HepG2 (cell line): ENCODE measurements around the gene NAV2. TPM values are rescaled to one million over a fixed set of nuclear protein-coding genes. Genes with fewer than 3 reads are reported as not detected.
A peak's percentile ranks its signal among the peaks of the same experiment; 100 is the strongest.
"Not testable (repeated sequence)": the region's sequence is repeated elsewhere in the genome, so short reads cannot be mapped to it uniquely, and the experiment has no call there.

ENCODE experiments used
- ATAC-seq: fragments of 200-7000 bp; cut with Tn5 transposase; 3 replicates; pipeline ENCODE4 v1.9.1; 2020; ENCODE audit warnings: mild to moderate bottlenecking, moderate library complexity
- BruUV-seq: library from RNA; stranded (reverse); fragments of 400-500 nt; replicated peaks from 2 replicates; lab custom pipeline; 2021; lab: Mats Ljungman, UMichigan
- CTCF ChIA-PET: fragments of 300-600 bp; formaldehyde crosslinking; extraction: SDS; loops from one replicate; lab custom pipeline; 2021; ENCODE audit warnings: low total read pairs, inconsistent platforms, low intra/inter-chr PET ratio; lab: Yijun Ruan, JAX
- POLR2A ChIA-PET: fragments of 350-600 bp; sonication (Branson Sonifier 250); formaldehyde crosslinking; loops from one replicate; lab custom pipeline; 2020; ENCODE audit warnings: antibody characterized with exemption, inconsistent platforms; lab: Yijun Ruan, JAX
- DNase-seq: peaks from one replicate; pipeline ENCODE4 v3.0.0-alpha.2; 2015; ENCODE audit warnings: low spot score
- FAIRE-seq: peaks from 3 replicates; lab custom pipeline; 2011; peaks lifted over from hg19 to GRCh38; lab: Jason Lieb, UNC
- H2AFZ ChIP-seq: one replicate; pipeline ENCODE4 v1.6.1; 2011; ENCODE audit warnings: low read length, inconsistent platforms
- H3K27ac ChIP-seq: fragments of 300-600 bp; 3 replicates; pipeline ENCODE4 v1.8.0; 2011; ENCODE audit warnings: mixed run types, mild to moderate bottlenecking, mixed read lengths, low read length, inconsistent platforms; ENCODE audit not compliant: insufficient read depth; ENCODE audit errors: extremely low read length
- H3K27me3 ChIP-seq, 2 experiments: fragments of 200-600 bp in 1 of 2; 2 replicates in 1 of 2; 3 replicates in 1 of 2; pipeline versions ENCODE4 v1.6.0 to v1.8.0; 2011; ENCODE audit warnings: low read length in 2 of 2, mild to moderate bottlenecking in 2 of 2, moderate library complexity in 2 of 2, inconsistent platforms in 1 of 2; ENCODE audit not compliant: insufficient read depth in 2 of 2, control insufficient read depth in 1 of 2
- H3K36me3 ChIP-seq, 2 experiments: fragments of 200-600 bp in 1 of 2; replicated peaks in 1 of 2; 2 replicates in 1 of 2; 3 replicates in 1 of 2; pipeline versions ENCODE4 v1.5.1 to v1.8.0; 2011; ENCODE audit warnings: low read length in 2 of 2, inconsistent platforms in 1 of 2; ENCODE audit not compliant: insufficient read depth in 2 of 2, control insufficient read depth in 1 of 2
- H3K4me1 ChIP-seq: 2 replicates; pipeline ENCODE4 v1.5.1; 2012; ENCODE audit warnings: low read length, inconsistent platforms; ENCODE audit not compliant: insufficient read depth
- H3K4me2 ChIP-seq: 2 replicates; pipeline ENCODE4 v1.6.0; 2011; ENCODE audit warnings: low read depth, low read length, inconsistent platforms
- H3K4me3 ChIP-seq, 3 experiments: fragments of 200-600 bp in 1 of 3; sonication (generic), shearing (Covaris generic) in 1 of 3; replicated peaks in 1 of 3; 2 replicates each; pipeline ENCODE4 v1.5.1; 2011 to 2016; ENCODE audit warnings: low read length in 3 of 3, inconsistent platforms in 2 of 3, low read depth in 2 of 3, mild to moderate bottlenecking in 2 of 3, control low read depth in 1 of 3, mixed read lengths in 1 of 3; ENCODE audit not compliant: insufficient read depth in 1 of 3
- H3K79me2 ChIP-seq: one replicate; pipeline ENCODE4 v1.6.1; 2011; ENCODE audit warnings: low read length, inconsistent platforms; ENCODE audit not compliant: insufficient read depth
- H3K9ac ChIP-seq: 2 replicates; pipeline ENCODE4 v1.6.0; 2011; ENCODE audit warnings: mild to moderate bottlenecking, low read depth, low read length, inconsistent platforms; ENCODE audit not compliant: insufficient read depth
- H3K9me3 ChIP-seq: 2 replicates; pipeline ENCODE4 v1.5.1; 2012; ENCODE audit warnings: mild to moderate bottlenecking, low read length
- H4K20me1 ChIP-seq: 2 replicates; pipeline ENCODE4 v1.6.0; 2011; ENCODE audit warnings: inconsistent platforms, mild to moderate bottlenecking, low read length, moderate library complexity; ENCODE audit not compliant: insufficient read depth
- KLF9 ChIP-seq: IDR thresholded peaks from 2 replicates; pipeline ENCODE4 v1.6.1; 2016; ENCODE audit warnings: low read depth
- TEAD3 ChIP-seq: optimal IDR thresholded peaks from 2 replicates; pipeline ENCODE3; 2016; ENCODE audit warnings: borderline replicate concordance
- TOPORS ChIP-seq: sonication (generic); formaldehyde crosslinking; IDR thresholded peaks from 2 replicates; pipeline ENCODE4 v1.8.0; 2023; ENCODE audit warnings: mild to moderate bottlenecking, missing genetic modification reagents
- ZFP36L2 ChIP-seq: sonication (generic); formaldehyde crosslinking; IDR thresholded peaks from 2 replicates; pipeline ENCODE4 v1.4.0; 2020; ENCODE audit warnings: missing genetic modification reagents
- ZNF281 ChIP-seq: sonication (generic); formaldehyde crosslinking; IDR thresholded peaks from 2 replicates; pipeline ENCODE4 v1.4.0; 2020; ENCODE audit warnings: missing genetic modification reagents, borderline replicate concordance
- ZNF547 ChIP-seq: sonication (generic); formaldehyde crosslinking; IDR thresholded peaks from 2 replicates; pipeline ENCODE4 v1.5.1; 2020; ENCODE audit warnings: mild to moderate bottlenecking, missing genetic modification reagents
- WGBS: methylation state at CpG from one replicate; pipeline ENCODE4 v1.1.6; 2017; ENCODE audit warnings: low lambda C conversion rate; 5-methylcytosine and 5-hydroxymethylcytosine counted together
- in situ Hi-C: cut with HindIII; loops from 2 replicates; pipeline ENCODE4 v1.10.0; 2017; ENCODE audit warnings: low pct_unique_long_range_greater_than_20kb; ENCODE audit not compliant: extremely low pct_ligation_motif_present
- intact Hi-C: fragments of 100-400 bp; cut with micrococcal nuclease; formaldehyde crosslinking; loops from one replicate; pipeline ENCODE4 v1.10.0; 2022; ENCODE audit not compliant: unreplicated experiment
- polyA plus RNA-seq, 8 experiments: library from polyadenylated mRNA; depleted of rRNA in 3 of 8; stranded (reverse) in 7 of 8; unstranded in 1 of 8; fragments of >200 nt; fragmentation: Illumina TruSeq in 4 of 8; extraction: Trizol in 4 of 8; gene quantifications; 2 replicates each; pipeline versions ENCODE4 v1.2.1 to v1.2.3, GENCODE V29; 2011 to 2016; ENCODE audit warnings: low read depth in 4 of 8, missing spikeins in 1 of 8, mixed read lengths in 1 of 8; ENCODE audit not compliant: insufficient read depth in 1 of 8
- total RNA-seq, 5 experiments: library from RNA; depleted of rRNA; stranded (reverse); fragments of >200 nt; fragmentation: Illumina TruSeq; extraction: Trizol; gene quantifications; 2 replicates each; pipeline ENCODE4 v1.2.3, GENCODE V29; 2016; ENCODE audit warnings: low read depth in 1 of 5

Gene NAV2
- total and polyA plus RNA-seq, 2 of the 13 experiments (the other 11 are each of a cell fraction or from before 2014, with no cell fraction given), result 9.3 to 34.6 TPM

- no peak for TF ChIP-seq ZNF281 (CRISPR knock-in tag)
- TF ChIP-seq ZFP36L2 (CRISPR knock-in tag), result no peak
- TF ChIP-seq TOPORS (CRISPR knock-in tag), result no peak
- peak; percentile 5 for TF ChIP-seq TEAD3
- no peak for TF ChIP-seq KLF9
- TF ChIP-seq ZNF547 (CRISPR knock-in tag), result 0 out of 2 replicates have a peak, but pooled peaks have one; percentile 24
Observed at GRCh38 chr11:20127671-20128527, 415.3 kb downstream of the NAV2 start (continued).

- WGBS, result 69% methylated on average over 7 of the region's 7 CpGs
- H3K4me3 ChIP-seq, H3K79me2 ChIP-seq, H4K20me1 ChIP-seq, H3K9me3 ChIP-seq, H3K4me2 ChIP-seq, BruUV-seq, H2AFZ ChIP-seq, POLR2A ChIA-PET, H3K36me3 ChIP-seq, H3K27ac ChIP-seq, ATAC-seq, FAIRE-seq, H3K9ac ChIP-seq, DNase-seq: not testable (repeated sequence)
- intact Hi-C loops, result loop anchor here (1.0 to 10.0 kb wide), 5 partner anchors 210 to 1384 kb away; no protein-coding TSS in a partner anchor
- in situ Hi-C loops, result loop anchor here (5.0 to 25.0 kb wide), 2 partner anchors 224 to 484 kb away; no protein-coding TSS in a partner anchor
- CTCF ChIA-PET, result interaction anchor here (0.7 to 1.5 kb wide), 3 partner anchors 190 to 482 kb away, joined by 4 to 17 read pairs (median 5); no protein-coding TSS in a partner anchor
- Histone ChIP-seq H3K4me1 (peaks cover 16% of the 10 kb centered on the region; the same call in 1 of the 2 replicates), H3K27me3 (peaks cover 0 to 19% of the 10 kb centered on the region in 2 experiments; a peak in 2 of 5 replicates)
Observed at GRCh38 chr11:20128528-20128825, 415.8 kb downstream of the NAV2 start.
